Stimulated activated CD8-positive, alpha-beta memory T cell treated with anti-CD3 and anti-CD28 coated beads, Interleukin-7, amount 100 ng/mL, for 24 hours (primary cell): Measurements from ENCODE around the gene SLC22A7.
"Not testable (repeated sequence)": the region's sequence is repeated elsewhere in the genome, so short reads cannot be mapped to it uniquely, and the experiment has no call there.

Experiments
- DNase-seq: peaks from one replicate; pipeline ENCODE4 v3.0.0-alpha.2; 2020; ENCODE audit warnings: low read depth

Gene SLC22A7

GRCh38 chr6:43339168-43339567 is 41.1 kb downstream of the SLC22A7 start:
- DNase-seq = no peak

- DNase-seq = not testable (repeated sequence)
Measured at GRCh38 chr6:43346243-43346642, 48.2 kb downstream of the SLC22A7 start.

GRCh38 chr6:43347021-43347420 is 49.0 kb downstream of the SLC22A7 start:
- no peak for DNase-seq

GRCh38 chr6:43347444-43347843 is 49.4 kb downstream of the SLC22A7 start:
- DNase-seq = no peak

DNA sequence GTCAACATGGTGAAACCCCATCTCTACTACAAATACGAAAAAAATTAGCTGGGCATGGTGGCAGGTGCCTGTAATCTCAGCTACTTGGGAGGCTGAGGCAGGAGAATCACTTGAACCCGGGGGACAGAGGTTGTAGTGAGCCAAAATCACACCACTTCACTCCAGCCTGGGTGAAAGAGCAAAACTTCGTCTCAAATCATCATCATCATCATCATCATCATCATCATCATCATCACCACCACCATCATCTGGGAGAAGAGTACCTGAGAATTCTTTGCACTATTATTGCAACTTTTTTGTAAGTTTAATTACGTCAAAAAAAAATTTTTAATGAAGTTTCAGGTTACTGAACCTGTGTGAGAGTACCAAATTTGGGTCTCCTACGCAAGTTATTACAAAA is 53.9 kb downstream of the SLC22A7 start:
- DNase-seq = not testable (repeated sequence)
